K562 (cell line): Measurements from ENCODE around the gene CCDC148. TPM values are rescaled to one million over a fixed set of nuclear protein-coding genes. Genes with fewer than 3 reads are reported as not detected.

ENCODE experiments used
- ATAC-seq: fragments of 200-7000 bp; cut with Tn5 transposase; 3 replicates; pipeline ENCODE4 v1.9.1; 2020; ENCODE audit warnings: moderate library complexity
- BruUV-seq: library from RNA; stranded (reverse); fragments of 400-500 nt; replicated peaks from 2 replicates; lab custom pipeline; 2021; lab: Mats Ljungman, UMichigan
- CTCF ChIA-PET: fragments of 300-600 bp; formaldehyde crosslinking; extraction: SDS; loops from one replicate; lab custom pipeline; 2021; ENCODE audit warnings: low intra/inter-chr PET ratio; lab: Yijun Ruan, JAX
- POLR2A ChIA-PET: fragments of 300-600, 350-650 bp; sonication (Branson Sonifier 250); formaldehyde crosslinking; extraction: SDS; loops from one replicate; lab custom pipeline; 2021; ENCODE audit warnings: antibody characterized with exemption, inconsistent platforms; lab: Yijun Ruan, JAX
- DNase-seq, 4 experiments: peaks; one replicate each; pipeline versions ENCODE4 v3.0.0 to v3.0.0-alpha.2; 2011 to 2018; ENCODE audit warnings: low spot score in 3 of 4, mixed read lengths in 3 of 4; ENCODE audit errors: extremely low read depth in 1 of 4
- FAIRE-seq: peaks from 2 replicates; lab custom pipeline; 2011; peaks lifted over from hg19 to GRCh38; lab: Jason Lieb, UNC
- H2AFZ ChIP-seq: 2 replicates; pipeline ENCODE4 v1.6.0; 2011; ENCODE audit warnings: low read depth, low read length, control low read depth, inconsistent platforms
- H3K27ac ChIP-seq: fragments of 200-600 bp; 3 replicates; pipeline ENCODE4 v1.8.0; 2011; ENCODE audit warnings: low read depth, mild to moderate bottlenecking, control low read depth, inconsistent platforms, low read length, moderate library complexity, mixed read lengths; ENCODE audit errors: extremely low read depth
- H3K27me3 ChIP-seq, 2 experiments: fragments of 300-600 bp in 1 of 2; 2 replicates in 1 of 2; 3 replicates in 1 of 2; pipeline versions ENCODE4 v1.6.0 to v1.8.0; 2011; ENCODE audit warnings: inconsistent platforms in 2 of 2, low read length in 2 of 2, mild to moderate bottlenecking in 1 of 2, mixed read lengths in 1 of 2, moderate library complexity in 1 of 2; ENCODE audit not compliant: control insufficient read depth in 2 of 2, insufficient read depth in 2 of 2
- H3K36me3 ChIP-seq: fragments of 300-600 bp; 3 replicates; pipeline ENCODE4 v1.8.0; 2011; ENCODE audit warnings: mild to moderate bottlenecking, low read length, inconsistent platforms; ENCODE audit not compliant: control insufficient read depth, insufficient read depth
- H3K4me1 ChIP-seq, 2 experiments: fragments of 200-600 bp in 1 of 2; replicated peaks in 1 of 2; 2 replicates in 1 of 2; 3 replicates in 1 of 2; pipeline versions ENCODE4 v1.5.1 to v1.8.0; 2011; ENCODE audit warnings: inconsistent platforms in 2 of 2, low read length in 2 of 2, mild to moderate bottlenecking in 1 of 2, mixed read lengths in 1 of 2, moderate library complexity in 1 of 2; ENCODE audit not compliant: control insufficient read depth in 2 of 2, insufficient read depth in 2 of 2
- H3K4me2 ChIP-seq: 2 replicates; pipeline ENCODE4 v1.6.1; 2011; ENCODE audit warnings: low read length, control low read depth, inconsistent platforms, mixed read lengths; ENCODE audit not compliant: insufficient read depth
- H3K4me3 ChIP-seq: fragments of 200-600 bp; sonication (generic), shearing (Covaris generic); 2 replicates; pipeline ENCODE4 v1.5.1; 2016; ENCODE audit warnings: control low read depth, inconsistent platforms
- H3K79me2 ChIP-seq: fragments of 200-600 bp; 3 replicates; pipeline ENCODE4 v1.8.0; 2011; ENCODE audit warnings: low read length, inconsistent platforms; ENCODE audit not compliant: control insufficient read depth, insufficient read depth
- H3K9ac ChIP-seq, 2 experiments: 2 replicates each; pipeline versions ENCODE4 v1.6.0 to v1.6.1; 2011; ENCODE audit warnings: low read depth in 2 of 2, low read length in 2 of 2, control low read depth in 1 of 2, inconsistent platforms in 1 of 2, mild to moderate bottlenecking in 1 of 2, mixed read lengths in 1 of 2; ENCODE audit not compliant: insufficient read depth in 1 of 2
- H3K9me1 ChIP-seq: one replicate; pipeline ENCODE4 v1.6.0; 2011; ENCODE audit warnings: inconsistent platforms, mild to moderate bottlenecking, low read length, moderate library complexity; ENCODE audit not compliant: control insufficient read depth, insufficient read depth
- H3K9me3 ChIP-seq: replicated peaks from 2 replicates; pipeline ENCODE4 v1.5.1; 2011; ENCODE audit warnings: low read depth, low read length, inconsistent platforms; ENCODE audit not compliant: control insufficient read depth, insufficient read depth
- H4K20me1 ChIP-seq: replicated peaks from 2 replicates; pipeline ENCODE4 v1.6.1; 2011; ENCODE audit warnings: low read length, inconsistent platforms, mixed read lengths; ENCODE audit not compliant: control insufficient read depth, insufficient read depth
- AFF1 ChIP-seq, 2 experiments: fragments of 450-650 bp; IDR thresholded peaks; 2 replicates each; pipeline ENCODE4 v1.6.1; 2018; ENCODE audit warnings: mild to moderate bottlenecking in 2 of 2, low read depth in 1 of 2; ENCODE audit not compliant: partially characterized antibody in 2 of 2
- ASH1L ChIP-seq: fragments of 450-650 bp; IDR thresholded peaks from 2 replicates; pipeline ENCODE4 v1.6.1; 2018; ENCODE audit warnings: borderline replicate concordance, mild to moderate bottlenecking, low read depth; ENCODE audit not compliant: partially characterized antibody
- CCNT2 ChIP-seq: IDR thresholded peaks from 2 replicates; pipeline ENCODE4 v1.6.1; 2011; ENCODE audit warnings: borderline replicate concordance, low read depth, mild to moderate bottlenecking, moderate library complexity, mixed read lengths, low read length; ENCODE audit not compliant: insufficient read length; ENCODE audit errors: extremely low read depth
- DIDO1 ChIP-seq: fragments of 450-650 bp; IDR thresholded peaks from 2 replicates; pipeline ENCODE4 v1.6.1; 2016; ENCODE audit warnings: low read depth, missing biosample characterization, missing genetic modification characterization
- ILF3 ChIP-seq: fragments of 450-650 bp; IDR thresholded peaks from 2 replicates; pipeline ENCODE4 v1.6.1; 2018; ENCODE audit warnings: antibody characterized with exemption, mild to moderate bottlenecking, moderate library complexity, borderline replicate concordance
- L3MBTL2 ChIP-seq: fragments of 450-650 bp; IDR thresholded peaks from 2 replicates; pipeline ENCODE4 v1.6.1; 2016; ENCODE audit warnings: mild to moderate bottlenecking, moderate library complexity
- NR2C2 ChIP-seq, 2 experiments: fragments of 200-800 bp in 1 of 2; sonication (Bioruptor generic) in 1 of 2; sonication (generic) in 1 of 2; formaldehyde crosslinking in 1 of 2; IDR thresholded peaks; 2 replicates each; pipeline versions ENCODE4 v1.6.1 to v1.8.0; 2016 to 2022; ENCODE audit warnings: mild to moderate bottlenecking in 1 of 2, missing compliant biosample characterization in 1 of 2, missing genetic modification characterization in 1 of 2, missing genetic modification reagents in 1 of 2
- PML ChIP-seq: IDR thresholded peaks from 2 replicates; pipeline ENCODE4 v1.6.1; 2012; ENCODE audit warnings: low read length, inconsistent platforms
- SMARCA4 ChIP-seq: fragments of 450-650 bp; IDR thresholded peaks from 2 replicates; pipeline ENCODE4 v1.6.1; 2016
- ZBTB5 ChIP-seq: fragments of 450-650 bp; IDR thresholded peaks from 2 replicates; pipeline ENCODE4 v1.6.1; 2017; ENCODE audit warnings: antibody characterized with exemption
- ZNF512 ChIP-seq: IDR thresholded peaks from 2 replicates; pipeline ENCODE4 v1.6.1; 2016; ENCODE audit warnings: missing genetic modification characterization, missing compliant biosample characterization
- WGBS: fragments of 100-300 bp; shearing (Covaris generic); methylation state at CpG from one replicate; pipeline ENCODE4 v1.1.6; 2016; ENCODE audit warnings: low coverage, mixed read lengths; ENCODE audit not compliant: insufficient coverage; ENCODE audit errors: missing lambda C conversion rate; 5-methylcytosine and 5-hydroxymethylcytosine counted together
- in situ Hi-C: fragments of 300-500 bp; cut with MboI; formaldehyde crosslinking; loops from 4 replicates; pipeline ENCODE4 v1.15.0; 2018; ENCODE audit warnings: inconsistent platforms, mixed read lengths
- intact Hi-C: fragments of 100-400 bp; cut with micrococcal nuclease; formaldehyde crosslinking; loops from 2 replicates; pipeline ENCODE4 v1.14.2; 2022
- polyA plus RNA-seq, 8 experiments: library from polyadenylated mRNA; depleted of rRNA in 4 of 8; stranded (reverse) in 5 of 8; unstranded in 3 of 8; fragments of >200 nt; fragmentation: Nextera tagmentation in 2 of 8; fragmentation: Illumina TruSeq in 1 of 8; extraction: Ambion mirVana in 2 of 8; extraction: Trizol in 1 of 8; gene quantifications; 2 replicates each; pipeline versions ENCODE4 v1.2.1 to v1.2.3, GENCODE V29; 2011 to 2014; ENCODE audit warnings: inconsistent platforms in 1 of 8, missing spikeins in 1 of 8
- total RNA-seq, 7 experiments: library from RNA; depleted of rRNA in 6 of 7; stranded (reverse); fragments of >200 nt in 6 of 7; fragmentation: Illumina TruSeq in 2 of 7; extraction: Trizol in 2 of 7; gene quantifications; 2 replicates each; pipeline versions ENCODE4 v1.2.1 to v1.2.3, GENCODE V29; 2011 to 2021; ENCODE audit warnings: low replicate concordance in 1 of 7

Gene CCDC148
- total and polyA plus RNA-seq, 9 of the 15 experiments (the other 6 are each of a cell fraction or from before 2014, with no cell fraction given) = 0.10 to 1.4 (median 0.65) TPM

GRCh38 chr2:158130832-158131473, 325.6 kb downstream of the CCDC148 start (continued):
- TF ChIP-seq AFF1 (IDR thresholded peaks at IDR 0.05; ENCODE audit: low read depth in 1 of 2, partially characterized antibody in 2 of 2) (no peak), ZNF512 (tag) (no peak)

- ChIA-PET POLR2A (interaction anchor here (1.1 kb wide), 1 partner anchor 9 kb away, joined by 4 read pairs; no protein-coding TSS in a partner anchor), CTCF (no interaction called here)
- FAIRE-seq (no peak), ATAC-seq (no peak), DNase-seq (no peak)
- Histone ChIP-seq H3K9ac (no peak overlapping the region), H3K9me3 (no peaks in the 10 kb centered on the region), H3K4me2 (no peak overlapping the region), H3K27me3 (peaks cover 15 to 17% of the 10 kb centered on the region in 2 experiments; a peak in 3 of 5 replicates), H3K27ac (no peak overlapping the region), H3K4me3 (no peak overlapping the region), H2AFZ (no peak overlapping the region), H3K9me1 (no peaks in the 10 kb centered on the region), H3K4me1 (no peaks in the 10 kb centered on the region), H3K79me2 (no peaks in the 10 kb centered on the region), H4K20me1 (no peaks in the 10 kb centered on the region), H3K36me3 (no peaks in the 10 kb centered on the region)
- intact Hi-C loops = no loop called here
- 1% methylated on average over 5 of the region's 5 CpGs for whole genome bisulfite sequencing
- BruUV-seq = no TSS peak
- in situ Hi-C loops = no loop called here
- no peak for TF ChIP-seq NR2C2 (CRISPR knock-in tag; IDR thresholded peaks at IDR 0.05)
- TF ChIP-seq NR2C2 (tag; IDR thresholded peaks at IDR 0.05) = no peak
- TF ChIP-seq ASH1L = no peak
- TF ChIP-seq ZBTB5 = no peak
- no peak for TF ChIP-seq PML
- no peak for TF ChIP-seq L3MBTL2
- TF ChIP-seq CCNT2 = no peak
- no peak for TF ChIP-seq DIDO1 (tag)
- TF ChIP-seq SMARCA4 = no peak
- TF ChIP-seq ILF3 = no peak
These were observed 327.5 kb downstream of the CCDC148 start for GRCh38 chr2:158129037-158129436.
